ENCODE measurements around the gene HECTD4.
"Not testable (repeated sequence)": the region's sequence is repeated elsewhere in the genome, so short reads cannot be mapped to it uniquely, and the experiment has no call there.

Gene HECTD4

DNA sequence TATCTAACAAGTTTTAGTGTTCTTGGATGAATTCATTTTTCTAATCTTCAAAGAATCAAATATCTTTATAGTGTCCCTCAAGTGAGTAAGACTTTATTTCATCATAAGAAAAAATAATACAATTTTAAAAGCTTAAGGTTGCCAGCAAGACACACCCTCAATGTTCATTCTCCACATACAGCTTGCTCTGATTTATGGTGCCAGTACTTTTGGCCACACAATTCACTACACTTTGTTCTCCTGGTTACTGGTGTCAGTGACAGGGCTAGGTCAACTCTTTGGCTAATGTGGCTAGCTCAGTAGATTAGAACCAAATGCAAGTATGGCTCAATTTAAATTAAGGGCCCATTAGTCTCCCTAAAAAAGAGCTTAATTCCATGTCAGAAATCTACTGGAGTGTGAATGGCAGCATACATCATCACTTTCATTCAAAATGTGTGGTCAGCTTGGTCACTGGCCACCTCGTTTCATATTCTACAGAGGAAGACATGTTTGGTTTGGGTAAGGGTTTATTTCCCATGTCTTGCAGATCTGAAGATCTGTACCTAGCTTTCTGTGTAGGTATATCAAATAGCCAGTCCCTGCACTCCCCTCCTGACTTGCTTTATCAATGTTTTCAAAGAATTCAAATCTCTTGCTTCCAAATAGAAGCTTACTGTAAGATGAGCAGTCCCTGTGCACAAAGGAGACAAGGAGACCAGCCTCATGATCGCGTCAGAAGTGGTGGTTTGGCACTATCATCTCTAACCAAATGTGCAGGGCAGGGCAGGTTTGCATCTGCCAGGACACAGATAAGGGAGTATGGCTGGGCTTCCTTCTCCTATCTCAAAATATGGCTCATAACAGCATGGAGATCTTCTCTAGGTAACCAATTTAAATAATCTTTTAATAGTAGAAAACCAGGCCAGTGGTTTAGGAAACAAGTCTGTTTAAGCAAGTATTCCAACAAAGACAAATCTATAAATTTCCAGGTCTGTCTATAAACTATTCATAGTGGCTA, 31.3 kb downstream of the HECTD4 start:
- no peak for DNase-seq

- no peak for DNase-seq
These were observed 32.8 kb downstream of the HECTD4 start for GRCh38 chr12:112349431-112349830.

DNA sequence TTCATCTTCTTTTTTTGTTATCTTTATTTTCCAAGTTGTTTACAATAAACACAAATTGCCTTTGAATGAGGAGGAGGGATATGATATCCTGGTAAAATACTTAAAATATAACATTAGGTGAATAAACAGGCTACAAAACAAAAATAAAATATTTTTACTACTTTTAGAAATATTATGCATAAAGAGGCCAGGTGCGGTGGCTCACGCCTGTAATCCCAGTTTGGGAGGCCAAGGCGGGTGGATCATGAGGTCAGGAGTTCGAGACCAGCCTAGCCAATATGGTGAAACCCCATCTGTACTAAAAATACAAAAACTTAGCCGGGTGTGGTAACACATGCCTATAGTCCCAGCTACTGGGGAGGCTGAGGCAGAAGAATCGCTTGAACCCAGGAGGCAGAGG, 33.3 kb downstream of the HECTD4 start:
- not testable (repeated sequence) for DNase-seq

DNA sequence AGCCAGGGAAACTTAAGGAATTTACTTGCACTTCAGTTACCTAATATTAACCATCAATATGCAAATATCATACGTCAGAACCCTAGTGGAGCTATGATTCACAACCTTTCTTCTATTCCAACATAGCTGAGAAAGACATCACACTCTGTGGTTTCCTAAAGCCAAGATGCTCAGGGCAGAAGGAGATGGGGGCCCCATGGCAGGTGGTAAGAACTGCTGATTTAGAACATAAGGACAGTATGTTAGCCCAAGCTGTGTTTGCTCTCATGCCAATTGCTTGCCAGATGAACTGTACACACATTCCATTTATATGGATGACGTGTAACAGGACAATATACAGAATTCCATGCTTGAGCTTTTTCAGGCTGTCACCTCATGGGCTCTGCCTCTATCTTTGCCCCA, 34.6 kb downstream of the HECTD4 start:
- no peak for DNase-seq

DNA sequence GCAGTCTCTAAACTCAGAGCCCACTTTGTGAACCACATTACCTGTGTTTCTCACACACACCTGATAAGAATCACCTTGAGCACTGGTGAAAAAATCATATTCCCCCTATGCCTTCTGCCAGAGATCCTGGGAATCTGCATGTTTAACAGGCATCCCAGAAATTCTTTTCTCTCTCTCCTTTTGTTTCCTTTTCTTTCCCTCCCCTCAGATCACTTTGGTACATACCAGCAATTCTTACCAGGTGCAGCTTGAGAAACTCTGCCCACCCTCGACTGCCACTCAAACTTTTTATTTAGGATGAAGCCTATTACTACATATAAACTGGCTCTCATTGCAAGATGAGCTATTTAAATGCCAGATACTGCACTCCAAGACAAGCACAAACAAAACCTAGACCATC, 36.0 kb downstream of the HECTD4 start:
- no peak for DNase-seq

DNA sequence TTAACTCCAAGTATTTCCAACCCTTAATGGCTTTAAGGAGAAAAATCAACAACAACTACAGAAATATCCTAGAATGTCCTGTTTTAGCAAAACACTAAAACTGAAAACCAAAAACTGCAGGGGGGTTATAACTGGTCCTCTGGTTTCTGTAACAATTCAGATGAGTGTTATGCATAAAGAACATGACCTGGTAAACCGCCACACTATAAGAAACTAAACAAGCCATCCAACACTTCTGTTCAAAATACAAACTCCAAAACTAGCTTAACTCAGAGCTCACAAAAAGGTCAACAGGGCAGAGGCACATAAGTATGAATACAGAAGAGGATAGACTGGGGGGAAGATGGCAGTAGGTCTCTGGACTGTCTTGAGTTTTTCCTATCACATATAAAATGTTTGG, 38.0 kb downstream of the HECTD4 start:
- no peak for DNase-seq

DNA sequence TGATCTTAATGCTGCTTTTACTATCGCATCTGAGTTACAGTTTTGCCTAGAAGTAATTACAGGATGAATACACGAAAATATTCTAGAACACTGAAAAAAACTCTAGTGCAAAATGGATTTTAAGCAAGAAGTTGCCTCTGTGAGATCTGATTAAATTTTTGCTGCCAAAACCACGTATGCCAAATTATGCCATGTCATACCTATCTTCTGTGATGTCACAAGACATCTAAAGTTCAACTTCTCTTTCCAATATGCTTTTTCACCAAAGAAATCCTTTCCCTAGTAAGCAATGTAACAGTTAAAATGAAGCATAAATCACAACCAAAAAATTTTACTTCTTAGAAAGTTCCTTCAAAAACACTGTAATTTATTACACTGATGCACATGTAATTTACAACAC, 39.6 kb downstream of the HECTD4 start:
- DNase-seq = no peak

DNA sequence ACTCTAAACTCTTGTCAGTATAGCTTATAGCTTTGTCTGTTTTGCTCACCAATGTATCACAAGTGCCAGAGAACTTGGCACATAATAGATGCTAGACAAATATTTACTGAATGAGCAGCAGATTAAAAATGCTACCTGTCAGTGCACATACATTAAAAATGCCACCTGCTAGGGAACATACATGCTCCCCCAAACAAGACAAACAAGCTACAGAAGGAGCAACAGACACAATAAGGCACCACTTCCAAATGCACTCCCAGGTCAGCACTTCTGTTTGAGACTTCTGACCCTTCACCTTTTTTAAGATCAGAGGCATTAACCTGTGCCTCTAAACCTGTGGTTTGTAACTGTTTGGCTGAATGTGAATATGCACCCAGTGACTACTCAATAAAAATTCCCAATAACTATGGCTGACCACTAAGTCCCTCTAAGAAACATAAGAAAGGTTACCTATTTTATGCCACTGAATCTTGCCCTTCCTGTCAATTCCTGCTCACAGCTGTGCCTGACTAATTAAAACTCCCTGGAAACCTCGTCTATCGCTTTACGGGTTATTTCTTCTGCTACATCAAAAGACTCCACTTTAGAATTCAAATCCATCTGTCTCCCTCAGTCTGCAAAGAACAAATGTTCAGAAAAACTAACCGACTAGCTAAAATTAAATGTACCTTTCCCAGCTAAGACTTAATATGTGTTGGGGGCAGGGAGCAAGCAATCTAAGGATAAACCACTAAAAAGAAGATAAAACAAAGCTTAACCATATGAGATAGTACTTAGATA, 41.0 kb downstream of the HECTD4 start:
- no peak for DNase-seq

DNA sequence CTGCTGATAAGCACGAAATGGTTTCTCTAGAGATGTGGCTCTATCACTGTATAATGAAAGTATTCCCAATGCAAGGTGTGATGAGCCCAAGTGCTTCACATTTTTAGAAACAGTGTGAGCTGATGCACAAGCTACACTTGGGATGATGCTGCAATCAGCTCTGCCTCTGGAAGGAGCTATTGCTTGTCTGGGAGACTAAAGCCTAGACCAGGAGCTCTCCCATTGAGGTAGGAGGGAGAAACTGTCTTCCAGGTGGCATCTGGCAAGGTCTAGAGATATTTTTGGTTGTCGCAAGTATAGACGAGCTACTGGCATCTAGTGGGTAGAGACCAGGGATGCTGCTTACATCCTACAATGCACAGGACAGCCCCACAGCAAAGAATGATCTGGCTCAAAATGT, 42.0 kb downstream of the HECTD4 start:
- DNase-seq = no peak

DNA sequence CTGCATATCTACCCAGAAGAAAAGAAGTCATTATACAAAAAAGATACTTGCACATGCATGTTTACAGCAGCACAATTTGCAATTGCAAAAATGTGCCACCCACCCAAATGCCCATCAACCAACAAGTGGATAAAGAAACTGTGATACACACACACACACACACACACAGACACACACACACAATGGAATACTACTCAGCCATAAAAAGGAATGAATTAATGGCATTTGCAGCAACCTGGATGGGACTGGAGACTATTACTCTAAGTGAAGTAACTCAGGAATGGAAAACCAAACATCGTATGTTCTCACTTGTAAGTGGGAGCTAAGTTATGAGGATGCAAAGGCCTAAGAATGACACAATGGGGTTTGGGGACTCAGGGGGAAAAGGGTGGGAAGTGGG, 47.2 kb downstream of the HECTD4 start:
- not testable (repeated sequence) for DNase-seq

GRCh38 chr12:112333019-112333418, 49.2 kb downstream of the HECTD4 start:
- DNase-seq = no peak

DNA sequence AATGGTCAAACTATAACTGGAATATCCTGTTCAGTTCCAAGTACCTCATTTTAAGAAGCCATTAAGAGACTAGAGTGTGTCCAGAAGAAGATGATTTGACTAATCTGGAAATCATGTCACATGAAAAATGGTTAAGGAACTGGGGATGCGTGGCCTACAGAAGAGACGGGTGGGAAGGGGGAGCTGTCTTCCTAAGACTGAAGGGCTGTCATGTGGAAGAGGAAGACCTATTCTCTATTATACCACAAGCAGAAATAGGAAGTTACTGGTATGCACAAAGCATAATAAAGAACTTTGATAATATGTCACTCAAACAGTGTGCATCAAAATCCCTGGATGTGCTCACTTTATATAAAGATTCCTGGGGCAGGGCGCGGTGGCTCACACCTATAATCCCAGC, 50.3 kb downstream of the HECTD4 start:
- no peak for DNase-seq

GRCh38 chr12:112330706-112331105, 51.5 kb downstream of the HECTD4 start:
- no peak for DNase-seq

DNA sequence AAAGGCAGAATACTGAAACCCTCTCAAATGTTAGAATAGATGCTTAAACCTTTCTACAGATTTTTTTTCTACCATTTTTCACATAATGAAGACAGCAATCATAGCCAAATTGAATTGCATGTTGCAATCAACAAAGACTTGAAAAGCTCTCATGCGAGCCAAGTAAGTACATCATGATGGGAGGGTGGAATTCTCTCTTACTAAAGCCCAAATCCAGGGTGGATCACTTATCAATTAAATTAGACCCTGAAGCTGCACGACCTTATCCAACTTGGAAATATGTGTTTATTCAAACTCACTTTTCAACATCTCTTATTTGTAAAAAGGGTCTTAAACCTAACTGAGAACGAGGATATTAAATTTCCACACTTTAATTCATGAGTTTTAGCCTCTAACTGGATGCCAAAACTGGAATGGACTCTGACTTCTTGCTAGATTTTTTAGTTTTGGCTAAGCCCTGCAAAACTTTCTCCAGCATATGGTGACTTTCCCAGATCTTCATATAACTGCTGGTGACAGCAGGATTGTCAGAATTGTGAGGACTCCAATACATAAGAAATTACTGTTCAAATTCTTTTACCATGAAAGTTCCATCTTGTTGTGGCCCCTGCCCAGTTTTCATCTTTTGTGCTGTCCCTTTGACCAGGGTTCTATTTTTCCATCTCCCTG, 53.6 kb downstream of the HECTD4 start:
- DNase-seq = no peak

DNA sequence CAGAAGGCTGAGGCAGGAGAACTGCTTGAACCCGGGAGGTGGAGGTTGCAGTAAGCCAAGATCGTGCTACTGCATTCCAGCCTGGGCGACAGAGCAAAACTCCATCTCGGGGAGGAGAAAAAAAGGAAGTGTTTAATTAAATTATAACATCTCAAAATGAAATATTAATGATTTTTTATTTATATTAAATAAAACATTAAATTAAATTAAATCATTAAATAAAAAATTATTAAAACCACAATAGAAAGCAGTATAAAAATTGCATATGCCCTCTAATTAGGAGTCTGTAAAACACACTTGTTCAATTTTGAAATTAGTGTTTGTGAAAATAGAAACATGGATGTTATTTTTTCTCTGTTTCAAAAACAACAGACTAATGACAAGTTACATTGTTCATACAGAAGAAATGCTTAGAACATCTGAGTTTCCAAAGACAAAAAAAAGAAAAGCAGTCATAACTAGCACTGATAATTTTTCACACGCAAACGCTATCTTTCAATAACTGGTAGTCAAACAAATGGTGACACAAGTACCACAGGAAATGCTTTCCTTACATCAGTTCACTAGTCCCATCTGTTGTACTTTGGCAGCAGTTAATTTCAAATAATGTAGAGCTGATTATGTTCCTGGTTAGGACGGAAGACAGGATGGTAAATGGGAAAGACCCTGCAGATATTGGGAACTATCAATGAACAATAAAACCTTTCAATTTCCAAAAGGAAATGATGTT, 54.9 kb downstream of the HECTD4 start:
- DNase-seq = no peak

DNA sequence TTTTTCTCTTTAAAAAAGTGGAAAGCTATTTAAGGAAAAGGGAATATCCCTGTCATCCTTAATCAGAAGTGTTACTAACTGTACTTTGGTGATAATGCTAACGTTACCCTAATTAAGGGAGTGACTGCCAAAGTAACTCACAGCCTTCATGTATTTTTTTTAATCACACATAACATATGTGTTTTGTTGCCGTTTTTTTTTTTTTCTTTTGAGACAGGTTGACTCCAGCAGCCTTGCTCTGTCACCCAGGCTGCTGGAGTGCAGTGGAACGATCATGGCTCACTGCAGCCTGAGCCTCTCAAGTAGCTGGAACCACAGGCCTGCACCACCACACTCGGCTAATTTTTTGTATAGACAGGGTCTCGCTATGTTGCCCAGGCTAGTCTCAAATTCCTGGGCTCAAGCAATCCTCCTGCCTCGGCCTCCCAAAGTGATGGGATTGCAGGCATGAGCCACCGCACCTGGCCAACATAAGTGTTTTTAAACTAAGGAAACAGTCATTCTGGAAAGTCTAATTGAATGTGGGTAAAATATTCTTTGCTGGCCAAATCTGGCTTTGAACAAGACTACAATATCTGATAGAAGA, 56.5 kb downstream of the HECTD4 start:
- no peak for DNase-seq

DNA sequence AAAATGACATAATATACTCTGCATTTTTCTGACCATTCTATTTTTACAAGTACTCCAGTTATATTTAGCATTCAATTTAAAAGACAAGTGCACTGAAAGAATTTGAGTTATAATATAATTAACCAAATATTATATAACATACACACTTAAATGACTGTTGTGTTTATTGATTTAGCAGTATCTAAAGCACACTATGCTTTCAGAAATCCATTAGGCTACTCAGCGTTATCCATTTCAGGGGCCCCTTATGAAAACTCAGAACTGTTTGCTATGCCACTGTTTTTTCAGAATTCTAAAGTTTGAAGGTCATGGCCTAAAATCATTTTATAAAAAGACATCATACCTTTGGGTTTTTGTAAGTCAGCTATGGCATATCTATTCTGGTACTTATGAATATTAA, 57.1 kb downstream of the HECTD4 start:
- no peak for DNase-seq

GRCh38 chr12:112322882-112323547, 59.2 kb downstream of the HECTD4 start:
- no peak for DNase-seq

- no peak for DNase-seq
These were observed 59.8 kb downstream of the HECTD4 start for GRCh38 chr12:112322441-112322840.

DNA sequence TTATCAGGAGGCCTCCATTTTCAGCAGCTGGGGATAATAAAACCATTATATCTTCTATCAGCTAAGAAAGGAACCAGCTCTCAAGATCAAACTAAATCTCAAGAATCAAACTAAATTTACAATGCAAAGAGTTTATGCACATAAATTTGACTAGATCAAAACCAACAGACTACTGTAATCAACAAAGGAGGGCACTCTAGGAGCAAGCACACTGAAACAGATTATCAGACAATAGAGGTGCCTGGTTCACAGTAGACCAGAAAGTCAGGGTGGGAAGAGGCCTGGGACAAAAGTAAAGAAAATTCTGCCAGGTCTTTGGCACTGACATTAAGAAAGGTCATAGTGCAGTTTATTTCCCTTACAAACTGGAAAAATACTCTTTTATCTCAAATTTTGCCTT, 61.0 kb downstream of the HECTD4 start:
- DNase-seq = no peak

GRCh38 chr12:112319395-112319794, 62.8 kb downstream of the HECTD4 start:
- no peak for DNase-seq

- DNase-seq = no peak
These were observed 64.8 kb downstream of the HECTD4 start for GRCh38 chr12:112317481-112317880.
